SK-N-SH (cell line): ENCODE measurements around the gene NEU2.

ENCODE experiments used
- CTCF ChIP-seq: fragments of 200-600 bp; sonication (generic); IDR thresholded peaks from 2 replicates; pipeline ENCODE4 v1.6.1; 2017; ENCODE audit warnings: antibody characterized with exemption, mild to moderate bottlenecking, moderate library complexity
- ELF1 ChIP-seq: IDR thresholded peaks from 2 replicates; pipeline ENCODE4 v1.4.0; 2012
- EZH2phosphoT487 ChIP-seq: fragments of 200-600 bp; sonication (generic); IDR thresholded peaks from 2 replicates; pipeline ENCODE4 v1.6.1; 2017; ENCODE audit warnings: low read depth, mixed run types, mild to moderate bottlenecking, antibody characterized with exemption, moderate library complexity, borderline replicate concordance
- FOXM1 ChIP-seq: IDR thresholded peaks from 2 replicates; pipeline ENCODE4 v1.4.0; 2012; ENCODE audit warnings: low read depth, mild to moderate bottlenecking
- MAX ChIP-seq: IDR thresholded peaks from 2 replicates; pipeline ENCODE4 v1.4.0; 2012; ENCODE audit warnings: low read depth

DNA sequence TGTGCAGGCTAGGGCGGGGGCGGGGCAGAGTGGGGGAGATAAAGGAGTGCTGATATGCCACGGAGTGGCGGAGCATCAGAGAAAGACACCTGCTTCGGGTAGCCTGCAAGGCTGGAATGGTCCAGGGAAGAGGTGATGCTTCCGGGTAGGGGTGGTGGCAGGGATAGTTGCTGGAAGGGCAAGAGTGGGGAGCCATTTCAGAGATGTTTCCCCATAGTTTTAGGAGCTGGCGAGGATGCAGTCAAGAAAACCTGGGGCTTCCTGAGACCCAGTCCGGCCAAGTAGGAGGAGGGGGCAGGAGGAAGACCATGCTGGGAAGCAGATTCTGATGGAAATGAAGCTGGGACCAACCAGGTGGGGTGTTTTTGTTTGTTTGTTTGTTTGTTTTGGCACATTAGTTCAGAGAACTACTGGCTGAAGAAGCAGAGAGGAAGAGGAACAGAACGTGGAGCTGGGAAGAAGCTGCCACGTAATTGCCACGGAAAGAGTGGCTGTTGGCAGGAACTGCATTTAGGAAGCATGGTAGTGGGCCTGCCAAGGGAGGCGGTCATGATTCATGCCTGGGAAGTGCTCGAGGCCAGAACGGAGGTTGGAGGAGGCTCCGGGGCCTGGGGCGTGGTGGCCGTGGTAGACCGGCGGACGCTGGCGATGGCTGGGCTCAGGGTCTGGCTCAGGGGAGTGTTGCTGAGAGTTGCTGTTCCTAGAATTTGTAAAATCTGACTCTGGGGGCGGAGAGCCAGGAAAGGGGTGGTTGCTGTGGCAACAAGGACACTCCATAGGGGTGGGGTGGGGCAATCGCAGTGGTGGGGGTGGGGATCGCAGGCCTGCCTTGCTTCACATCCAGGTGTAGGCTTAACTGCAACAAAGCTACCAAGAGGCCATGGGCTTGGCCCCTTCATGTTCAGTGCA is 19.0 kb downstream of the NEU2 start:
- TF ChIP-seq MAX (no peak), CTCF (no peak), EZH2phosphoT487 (no peak), ELF1 (no peak), FOXM1 (no peak)
